ENCODE results near the gene MAT1A.
"Not testable (repeated sequence)": the region's sequence is repeated elsewhere in the genome, so short reads cannot be mapped to it uniquely, and the experiment has no call there.

DNA sequence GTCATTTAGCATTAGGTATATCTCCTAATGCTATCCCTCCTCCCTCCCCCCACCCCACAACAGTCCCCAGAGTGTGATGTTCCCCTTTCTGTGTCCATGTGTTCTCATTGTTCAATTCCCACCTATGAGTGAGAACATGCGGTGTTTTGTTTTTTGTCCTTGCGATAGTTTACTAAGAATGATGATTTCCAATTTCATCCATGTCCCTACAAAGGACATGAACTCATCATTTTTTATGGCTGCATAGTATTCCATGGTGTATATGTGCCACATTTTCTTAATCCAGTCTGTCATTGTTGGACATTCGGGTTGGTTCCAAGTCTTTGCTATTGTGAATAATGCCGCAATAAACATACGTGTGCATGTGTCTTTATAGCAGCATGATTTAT lies 66.4 kb downstream of the MAT1A start:
- not testable (repeated sequence) for TF ChIP-seq CREB1 (CRISPR knock-in tag; IDR thresholded peaks at IDR 0.05; ENCODE audit: low read depth); POLR2AphosphoS5 (IDR thresholded peaks at IDR 0.05; ENCODE audit: low read depth); EZH2 (IDR thresholded peaks at IDR 0.05; ENCODE audit: low read depth, unreplicated experiment); NANOG (IDR thresholded peaks at IDR 0.05; ENCODE audit: borderline replicate concordance); EZH2phosphoT487 (IDR thresholded peaks at IDR 0.05; ENCODE audit: unreplicated experiment); ZNF331 (CRISPR knock-in tag; IDR thresholded peaks at IDR 0.05; ENCODE audit: low read depth); ZNF114 (CRISPR knock-in tag; IDR thresholded peaks at IDR 0.05)
- TF ChIP-seq, protein P1, sequence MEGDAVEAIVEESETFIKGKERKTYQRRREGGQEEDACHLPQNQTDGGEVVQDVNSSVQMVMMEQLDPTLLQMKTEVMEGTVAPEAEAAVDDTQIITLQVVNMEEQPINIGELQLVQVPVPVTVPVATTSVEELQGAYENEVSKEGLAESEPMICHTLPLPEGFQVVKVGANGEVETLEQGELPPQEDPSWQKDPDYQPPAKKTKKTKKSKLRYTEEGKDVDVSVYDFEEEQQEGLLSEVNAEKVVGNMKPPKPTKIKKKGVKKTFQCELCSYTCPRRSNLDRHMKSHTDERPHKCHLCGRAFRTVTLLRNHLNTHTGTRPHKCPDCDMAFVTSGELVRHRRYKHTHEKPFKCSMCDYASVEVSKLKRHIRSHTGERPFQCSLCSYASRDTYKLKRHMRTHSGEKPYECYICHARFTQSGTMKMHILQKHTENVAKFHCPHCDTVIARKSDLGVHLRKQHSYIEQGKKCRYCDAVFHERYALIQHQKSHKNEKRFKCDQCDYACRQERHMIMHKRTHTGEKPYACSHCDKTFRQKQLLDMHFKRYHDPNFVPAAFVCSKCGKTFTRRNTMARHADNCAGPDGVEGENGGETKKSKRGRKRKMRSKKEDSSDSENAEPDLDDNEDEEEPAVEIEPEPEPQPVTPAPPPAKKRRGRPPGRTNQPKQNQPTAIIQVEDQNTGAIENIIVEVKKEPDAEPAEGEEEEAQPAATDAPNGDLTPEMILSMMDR (conservative IDR thresholded peaks at IDR 0.05; ENCODE audit: low read depth in 2 of 2), result not testable (repeated sequence)
- TF ChIP-seq, protein P2, sequence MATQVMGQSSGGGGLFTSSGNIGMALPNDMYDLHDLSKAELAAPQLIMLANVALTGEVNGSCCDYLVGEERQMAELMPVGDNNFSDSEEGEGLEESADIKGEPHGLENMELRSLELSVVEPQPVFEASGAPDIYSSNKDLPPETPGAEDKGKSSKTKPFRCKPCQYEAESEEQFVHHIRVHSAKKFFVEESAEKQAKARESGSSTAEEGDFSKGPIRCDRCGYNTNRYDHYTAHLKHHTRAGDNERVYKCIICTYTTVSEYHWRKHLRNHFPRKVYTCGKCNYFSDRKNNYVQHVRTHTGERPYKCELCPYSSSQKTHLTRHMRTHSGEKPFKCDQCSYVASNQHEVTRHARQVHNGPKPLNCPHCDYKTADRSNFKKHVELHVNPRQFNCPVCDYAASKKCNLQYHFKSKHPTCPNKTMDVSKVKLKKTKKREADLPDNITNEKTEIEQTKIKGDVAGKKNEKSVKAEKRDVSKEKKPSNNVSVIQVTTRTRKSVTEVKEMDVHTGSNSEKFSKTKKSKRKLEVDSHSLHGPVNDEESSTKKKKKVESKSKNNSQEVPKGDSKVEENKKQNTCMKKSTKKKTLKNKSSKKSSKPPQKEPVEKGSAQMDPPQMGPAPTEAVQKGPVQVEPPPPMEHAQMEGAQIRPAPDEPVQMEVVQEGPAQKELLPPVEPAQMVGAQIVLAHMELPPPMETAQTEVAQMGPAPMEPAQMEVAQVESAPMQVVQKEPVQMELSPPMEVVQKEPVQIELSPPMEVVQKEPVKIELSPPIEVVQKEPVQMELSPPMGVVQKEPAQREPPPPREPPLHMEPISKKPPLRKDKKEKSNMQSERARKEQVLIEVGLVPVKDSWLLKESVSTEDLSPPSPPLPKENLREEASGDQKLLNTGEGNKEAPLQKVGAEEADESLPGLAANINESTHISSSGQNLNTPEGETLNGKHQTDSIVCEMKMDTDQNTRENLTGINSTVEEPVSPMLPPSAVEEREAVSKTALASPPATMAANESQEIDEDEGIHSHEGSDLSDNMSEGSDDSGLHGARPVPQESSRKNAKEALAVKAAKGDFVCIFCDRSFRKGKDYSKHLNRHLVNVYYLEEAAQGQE (IDR thresholded peaks at IDR 0.05; ENCODE audit: unreplicated experiment), result not testable (repeated sequence)
